KMS-11 (cell line): Measurements from ENCODE around the gene CD28.

Experiments used
- H2AFZ ChIP-seq: fragments of 200-600 bp; sonication (generic); 2 replicates; pipeline ENCODE4 v1.6.1; 2016; ENCODE audit warnings: antibody characterized with exemption, mixed run types, low read depth
- H3K27ac ChIP-seq: fragments of 200-600 bp; sonication (generic); 2 replicates; pipeline ENCODE4 v1.6.1; 2016; ENCODE audit warnings: mild to moderate bottlenecking, mixed run types
- H3K27me3 ChIP-seq: fragments of 200-600 bp; sonication (generic); 2 replicates; pipeline ENCODE4 v1.6.1; 2017; ENCODE audit warnings: mild to moderate bottlenecking, low read depth, mixed run types, moderate library complexity; ENCODE audit not compliant: insufficient read depth
- H3K36me3 ChIP-seq: fragments of 200-600 bp; sonication (generic); 2 replicates; pipeline ENCODE4 v1.6.1; 2017; ENCODE audit warnings: mild to moderate bottlenecking, mixed run types; ENCODE audit not compliant: insufficient read depth
- H3K4me1 ChIP-seq: fragments of 200-600 bp; sonication (generic); 2 replicates; pipeline ENCODE4 v1.6.1; 2016; ENCODE audit warnings: mild to moderate bottlenecking, low read depth, mixed run types; ENCODE audit not compliant: poor library complexity, severe bottlenecking
- H3K4me2 ChIP-seq: fragments of 200-600 bp; sonication (generic); 2 replicates; pipeline ENCODE4 v1.7.0; 2016; ENCODE audit warnings: mild to moderate bottlenecking, mixed run types
- H3K4me3 ChIP-seq: fragments of 200-600 bp; sonication (generic); IDR thresholded peaks from 2 replicates; pipeline ENCODE4 v1.6.1; 2017; ENCODE audit warnings: low read depth, low read length, mixed read lengths; ENCODE audit not compliant: insufficient read depth
- H3K79me2 ChIP-seq: fragments of 200-600 bp; sonication (generic); 2 replicates; pipeline ENCODE4 v1.6.1; 2016; ENCODE audit warnings: low read depth, mixed run types; ENCODE audit not compliant: insufficient read depth
- H3K9ac ChIP-seq: fragments of 200-600 bp; sonication (generic); 2 replicates; pipeline ENCODE4 v1.6.1; 2016; ENCODE audit warnings: mild to moderate bottlenecking, mixed run types
- H4K20me1 ChIP-seq: fragments of 200-600 bp; sonication (generic); 2 replicates; pipeline ENCODE4 v1.6.1; 2016; ENCODE audit warnings: mild to moderate bottlenecking, mixed run types; ENCODE audit not compliant: insufficient read depth
- CTCF ChIP-seq: fragments of 200-600 bp; sonication (generic); conservative IDR thresholded peaks from 2 replicates; pipeline ENCODE4 v1.6.1; 2017; ENCODE audit warnings: low read depth, mild to moderate bottlenecking, antibody characterized with exemption, low read length, moderate library complexity, mixed read lengths

The CD28 gene

GRCh38 chr2:203682688-203683130 is 23.7 kb upstream of the CD28 start:
- H2AFZ ChIP-seq, result no peak overlapping the region
- no peak overlapping the region for H3K4me2 ChIP-seq
- H3K79me2 ChIP-seq, result no peaks in the 10 kb centered on the region
- H3K27ac ChIP-seq, result no peak overlapping the region
- TF ChIP-seq CTCF, result no peak
- peaks cover 56% of the 10 kb centered on the region for H3K4me1 ChIP-seq
- no peak overlapping the region for H3K4me3 ChIP-seq
- H3K27me3 ChIP-seq, result no peaks in the 10 kb centered on the region
- no peaks in the 10 kb centered on the region for H3K36me3 ChIP-seq
- no peaks in the 10 kb centered on the region for H4K20me1 ChIP-seq
- no peak overlapping the region for H3K9ac ChIP-seq

GRCh38 chr2:203683421-203683820 is 23.0 kb upstream of the CD28 start:
- Histone ChIP-seq H3K4me3 (no peak overlapping the region), H3K9ac (no peak overlapping the region), H4K20me1 (no peaks in the 10 kb centered on the region), H3K4me1 (peaks cover 63% of the 10 kb centered on the region), H3K4me2 (peak overlapping the region; percentile 26; the same call in 1 of the 2 replicates), H3K79me2 (no peaks in the 10 kb centered on the region), H3K36me3 (no peaks in the 10 kb centered on the region), H3K27ac (no peak overlapping the region), H3K27me3 (no peaks in the 10 kb centered on the region), H2AFZ (no peak overlapping the region)
- no peak for TF ChIP-seq CTCF

GRCh38 chr2:203683932-203684556 is 22.4 kb upstream of the CD28 start:
- Histone ChIP-seq H3K4me2 (peak overlapping the region; percentile 26), H3K4me3 (no peak overlapping the region), H2AFZ (no peak overlapping the region), H3K9ac (no peak overlapping the region), H3K27me3 (no peaks in the 10 kb centered on the region), H3K4me1 (peaks cover 69% of the 10 kb centered on the region), H3K36me3 (no peaks in the 10 kb centered on the region), H4K20me1 (no peaks in the 10 kb centered on the region), H3K27ac (no peak overlapping the region), H3K79me2 (no peaks in the 10 kb centered on the region)
- no peak for TF ChIP-seq CTCF

GRCh38 chr2:203685081-203685621 is 21.3 kb upstream of the CD28 start:
- Histone ChIP-seq H3K9ac (no peak overlapping the region), H3K36me3 (no peaks in the 10 kb centered on the region), H2AFZ (no peak overlapping the region), H3K27me3 (no peaks in the 10 kb centered on the region), H3K4me1 (peaks cover 81% of the 10 kb centered on the region), H3K79me2 (no peaks in the 10 kb centered on the region), H4K20me1 (no peaks in the 10 kb centered on the region), H3K4me2 (no peak overlapping the region), H3K27ac (no peak overlapping the region), H3K4me3 (no peak overlapping the region)
- TF ChIP-seq CTCF, result no peak
